Measurements from ENCODE around the gene ASCL5.

ASCL5 gene

DNA sequence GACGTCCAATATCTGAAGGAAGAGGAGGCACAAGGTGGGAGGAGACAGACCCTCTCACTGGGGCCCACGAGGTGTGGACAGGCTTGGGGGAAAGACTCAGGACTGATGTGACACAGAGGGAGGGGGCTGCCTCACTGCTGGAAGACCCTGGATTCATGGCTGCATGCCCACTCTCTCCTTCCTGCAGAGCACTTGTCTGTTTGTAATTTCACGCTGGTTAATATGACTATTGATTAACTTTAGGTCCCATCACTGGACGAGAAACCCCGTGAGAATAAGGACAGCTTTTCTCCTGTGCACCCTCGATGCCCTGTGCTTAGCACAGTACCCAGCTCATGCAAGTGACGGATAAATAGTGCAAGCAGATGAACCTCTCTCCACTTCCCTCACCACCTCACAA, 49.9 kb downstream of the ASCL5 start:
- Mint-ChIP-seq H3K4me1 (ENCODE audit: low read depth) (no peaks in the 10 kb centered on the region), H3K4me3 (no peak overlapping the region), H3K9me3 (no peaks in the 10 kb centered on the region), H3K27ac (no peak overlapping the region), H3K36me3 (ENCODE audit: low read depth) (no peaks in the 10 kb centered on the region), H3K27me3 (ENCODE audit: low read depth) (peaks cover 9% of the 10 kb centered on the region)

GRCh38 chr1:201076092-201076491, 50.9 kb downstream of the ASCL5 start:
- Mint-ChIP-seq H3K27ac (no peak overlapping the region), H3K4me1 (ENCODE audit: low read depth) (no peaks in the 10 kb centered on the region), H3K9me3 (no peaks in the 10 kb centered on the region), H3K27me3 (ENCODE audit: low read depth) (peaks cover 9% of the 10 kb centered on the region), H3K4me3 (no peak overlapping the region), H3K36me3 (ENCODE audit: low read depth) (no peaks in the 10 kb centered on the region)

DNA sequence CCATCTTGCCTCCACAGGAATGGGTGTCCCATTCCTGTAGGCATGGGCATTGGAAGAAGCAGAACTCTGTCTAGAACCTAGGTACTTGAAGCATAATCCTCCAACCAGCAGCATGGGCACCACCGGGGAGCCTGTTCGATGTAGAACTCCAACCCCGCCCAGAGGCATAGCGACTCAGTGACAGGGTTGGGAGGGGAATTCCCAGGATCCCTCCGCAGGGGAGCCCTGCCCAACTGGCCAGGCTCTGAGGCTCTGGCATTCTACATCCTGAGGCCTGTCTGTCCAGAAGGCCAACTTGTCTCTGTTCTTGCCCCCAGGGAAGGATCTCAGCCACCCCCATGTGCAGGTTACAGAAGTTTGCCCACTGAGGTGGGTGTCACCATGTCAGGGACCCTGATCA, 53.0 kb downstream of the ASCL5 start:
- Mint-ChIP-seq H3K4me3 (no peak overlapping the region), H3K27ac (no peak overlapping the region), H3K36me3 (ENCODE audit: low read depth) (no peaks in the 10 kb centered on the region), H3K27me3 (ENCODE audit: low read depth) (peaks cover 8% of the 10 kb centered on the region), H3K4me1 (ENCODE audit: low read depth) (no peaks in the 10 kb centered on the region), H3K9me3 (no peaks in the 10 kb centered on the region)

- no peak overlapping the region for H3K27ac Mint-ChIP-seq
- H3K9me3 Mint-ChIP-seq: no peaks in the 10 kb centered on the region
- H3K4me1 Mint-ChIP-seq (ENCODE audit: low read depth): no peaks in the 10 kb centered on the region
- peaks cover 8% of the 10 kb centered on the region for H3K27me3 Mint-ChIP-seq (ENCODE audit: low read depth)
- H3K4me3 Mint-ChIP-seq: no peak overlapping the region
- H3K36me3 Mint-ChIP-seq (ENCODE audit: low read depth): no peaks in the 10 kb centered on the region
These were observed 54.1 kb downstream of the ASCL5 start for GRCh38 chr1:201072922-201073321.

GRCh38 chr1:201072149-201072548, 54.8 kb downstream of the ASCL5 start:
- no peaks in the 10 kb centered on the region for H3K36me3 Mint-ChIP-seq (ENCODE audit: low read depth)
- H3K4me3 Mint-ChIP-seq: no peak overlapping the region
- no peaks in the 10 kb centered on the region for H3K4me1 Mint-ChIP-seq (ENCODE audit: low read depth)
- H3K9me3 Mint-ChIP-seq: no peaks in the 10 kb centered on the region
- peaks cover 8% of the 10 kb centered on the region for H3K27me3 Mint-ChIP-seq (ENCODE audit: low read depth)
- H3K27ac Mint-ChIP-seq: no peak overlapping the region

DNA sequence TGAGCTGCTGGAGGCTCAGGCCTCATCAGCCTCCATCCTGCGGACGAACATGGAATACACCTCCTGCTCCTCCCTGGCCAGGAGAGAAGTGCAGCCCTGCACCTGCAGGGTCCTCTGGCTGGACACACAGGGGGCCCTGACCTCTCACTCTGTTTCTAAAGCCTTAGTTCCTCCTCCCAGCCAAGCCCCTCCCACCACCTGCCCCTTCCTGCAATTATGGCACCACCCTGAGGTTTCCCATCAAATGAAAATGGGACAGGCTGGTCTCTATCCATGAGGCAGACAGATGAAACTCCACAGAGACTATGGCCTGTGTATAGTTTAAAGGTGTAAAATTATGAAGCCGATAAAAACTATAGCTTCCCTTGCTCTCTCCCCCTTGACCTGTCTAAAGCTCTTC, 57.3 kb downstream of the ASCL5 start:
- Mint-ChIP-seq H3K27me3 (ENCODE audit: low read depth) (peaks cover 5% of the 10 kb centered on the region), H3K9me3 (no peaks in the 10 kb centered on the region), H3K36me3 (ENCODE audit: low read depth) (no peaks in the 10 kb centered on the region), H3K4me1 (ENCODE audit: low read depth) (no peaks in the 10 kb centered on the region), H3K27ac (no peak overlapping the region), H3K4me3 (no peak overlapping the region)

DNA sequence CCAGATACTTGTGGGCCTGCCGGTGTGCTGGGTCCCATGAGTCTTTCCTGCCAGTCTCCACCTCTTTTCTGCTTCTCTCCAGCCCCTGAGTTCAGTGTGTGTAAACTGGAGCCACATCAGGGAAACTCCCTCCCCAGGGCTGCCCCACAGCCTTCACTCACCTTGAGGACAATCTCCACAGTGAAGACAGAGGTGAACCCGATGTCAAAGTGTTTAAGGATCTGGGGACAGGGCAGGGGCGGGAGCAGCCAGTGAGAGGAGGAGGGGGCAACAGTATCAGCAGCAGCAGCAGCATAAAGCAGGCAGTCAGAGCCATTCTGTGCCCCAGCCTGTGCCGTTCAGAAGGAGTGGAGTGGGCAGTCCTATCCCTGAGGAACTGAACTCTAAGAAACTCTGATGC, 58.0 kb downstream of the ASCL5 start:
- Mint-ChIP-seq H3K36me3 (ENCODE audit: low read depth) (no peaks in the 10 kb centered on the region), H3K4me1 (ENCODE audit: low read depth) (no peaks in the 10 kb centered on the region), H3K27ac (no peak overlapping the region), H3K9me3 (no peaks in the 10 kb centered on the region), H3K27me3 (ENCODE audit: low read depth) (peaks cover 10% of the 10 kb centered on the region), H3K4me3 (no peak overlapping the region)

DNA sequence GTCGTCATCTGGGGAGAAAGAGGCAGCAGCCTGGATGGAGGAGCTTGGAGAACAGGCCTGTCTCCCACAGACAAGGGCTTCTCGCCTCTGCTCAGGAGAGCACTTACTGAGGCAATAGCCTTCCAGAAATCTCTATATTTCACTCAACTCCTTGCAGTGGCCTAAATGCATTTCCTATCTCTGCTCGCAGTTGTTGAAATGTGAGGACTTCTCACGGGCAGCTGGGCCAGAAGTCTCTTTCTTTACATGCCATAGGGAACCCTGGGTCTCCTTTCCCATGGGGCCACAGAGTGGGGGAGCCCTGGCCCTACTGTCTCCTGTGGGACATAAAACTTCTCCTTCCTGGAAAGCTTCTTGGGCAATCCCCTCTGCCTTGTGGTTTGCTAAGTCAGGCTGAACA, 60.0 kb downstream of the ASCL5 start:
- Mint-ChIP-seq H3K36me3 (ENCODE audit: low read depth) (no peaks in the 10 kb centered on the region), H3K4me3 (no peak overlapping the region), H3K9me3 (no peaks in the 10 kb centered on the region), H3K4me1 (ENCODE audit: low read depth) (no peaks in the 10 kb centered on the region), H3K27me3 (ENCODE audit: low read depth) (peaks cover 10% of the 10 kb centered on the region), H3K27ac (no peak overlapping the region)

DNA sequence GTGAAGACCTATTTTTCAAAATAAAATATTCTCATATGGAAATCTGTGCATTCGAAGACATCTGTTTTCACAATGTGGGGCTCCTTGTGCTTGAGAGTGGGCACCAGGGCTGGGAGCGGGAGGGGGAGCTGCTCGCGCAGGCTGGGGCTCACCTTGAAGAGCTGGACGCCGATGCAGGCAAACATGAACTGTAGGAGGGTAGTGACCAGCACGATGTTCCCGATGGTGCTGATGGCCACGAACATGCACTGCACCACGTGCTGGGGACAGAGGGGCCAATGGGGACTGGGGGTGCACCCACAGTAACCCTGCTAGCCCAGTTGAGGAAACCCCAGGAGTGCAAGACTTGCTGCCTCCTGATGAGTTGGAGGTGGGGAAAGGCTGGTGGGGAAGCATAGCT, 61.3 kb downstream of the ASCL5 start:
- Mint-ChIP-seq H3K4me3 (no peak overlapping the region), H3K27me3 (ENCODE audit: low read depth) (peaks cover 10% of the 10 kb centered on the region), H3K9me3 (no peaks in the 10 kb centered on the region), H3K4me1 (ENCODE audit: low read depth) (no peaks in the 10 kb centered on the region), H3K27ac (no peak overlapping the region), H3K36me3 (ENCODE audit: low read depth) (no peaks in the 10 kb centered on the region)

GRCh38 chr1:201064806-201065205, 62.2 kb downstream of the ASCL5 start:
- no peaks in the 10 kb centered on the region for H3K4me1 Mint-ChIP-seq (ENCODE audit: low read depth)
- no peak overlapping the region for H3K27ac Mint-ChIP-seq
- H3K4me3 Mint-ChIP-seq: no peak overlapping the region
- no peaks in the 10 kb centered on the region for H3K36me3 Mint-ChIP-seq (ENCODE audit: low read depth)
- no peaks in the 10 kb centered on the region for H3K9me3 Mint-ChIP-seq
- H3K27me3 Mint-ChIP-seq (ENCODE audit: low read depth): peaks cover 7% of the 10 kb centered on the region

Data from T-helper 1 cell treated with Interleukin-12 subunit alpha and Interleukin-12 subunit beta and Interleukin-4 antibody, amounts not matched to agents 30 μg/mL and 1 μg/mL, for 36 hours (primary cell).